Hepatocyte (in vitro differentiated cells): ENCODE data around the gene INVS. TPM values are rescaled to one million over a fixed set of nuclear protein-coding genes. Genes with fewer than 3 reads are reported as not detected.

Experiments used
- DNase-seq: peaks from one replicate; pipeline ENCODE4 v3.0.0-alpha.2; 2016; ENCODE audit warnings: low spot score
- H2AFZ ChIP-seq: fragments of 200-600 bp; sonication (generic); 2 replicates; pipeline ENCODE4 v1.6.0; 2016; ENCODE audit warnings: antibody characterized with exemption, mild to moderate bottlenecking
- H3K27ac ChIP-seq: fragments of 200-600 bp; sonication (generic); 2 replicates; pipeline ENCODE4 v1.5.1; 2016; ENCODE audit warnings: mild to moderate bottlenecking
- H3K27me3 ChIP-seq: fragments of 200-600 bp; sonication (generic); 2 replicates; pipeline ENCODE4 v1.6.1; 2016
- H3K36me3 ChIP-seq: fragments of 200-600 bp; sonication (generic); replicated peaks from 2 replicates; pipeline ENCODE4 v1.5.1; 2016; ENCODE audit warnings: low read depth; ENCODE audit not compliant: insufficient read depth
- H3K4me1 ChIP-seq: fragments of 200-600 bp; sonication (generic); 2 replicates; pipeline ENCODE4 v1.5.1; 2016; ENCODE audit warnings: mild to moderate bottlenecking, moderate library complexity; ENCODE audit not compliant: insufficient read depth
- H3K4me2 ChIP-seq: fragments of 200-600 bp; sonication (generic); 2 replicates; pipeline ENCODE4 v1.6.0; 2016
- H3K4me3 ChIP-seq: fragments of 200-600 bp; sonication (generic); 2 replicates; pipeline ENCODE4 v1.5.1; 2016; ENCODE audit warnings: mild to moderate bottlenecking
- H3K79me2 ChIP-seq: fragments of 200-600 bp; sonication (generic); 2 replicates; pipeline ENCODE4 v1.6.0; 2017; ENCODE audit warnings: mild to moderate bottlenecking
- H3K9me2 ChIP-seq: fragments of 200-600 bp; sonication (generic); replicated peaks from 2 replicates; pipeline ENCODE4 v1.6.0; 2017; ENCODE audit warnings: mild to moderate bottlenecking; ENCODE audit not compliant: insufficient read depth
- H3K9me3 ChIP-seq: fragments of 200-600 bp; sonication (generic); 2 replicates; pipeline ENCODE4 v1.5.1; 2016; ENCODE audit warnings: low read depth, mild to moderate bottlenecking
- H4K20me1 ChIP-seq: fragments of 200-600 bp; sonication (generic); 2 replicates; pipeline ENCODE4 v1.6.0; 2016; ENCODE audit warnings: mild to moderate bottlenecking; ENCODE audit not compliant: insufficient read depth, poor library complexity, severe bottlenecking
- EZH2 ChIP-seq: fragments of 200-600 bp; sonication (generic); IDR thresholded peaks from 2 replicates; pipeline ENCODE4 v1.6.1; 2016; ENCODE audit warnings: antibody characterized with exemption, mild to moderate bottlenecking, borderline replicate concordance
- EZH2phosphoT487 ChIP-seq: fragments of 200-600 bp; sonication (generic); IDR thresholded peaks from one replicate; pipeline ENCODE4 v1.6.1; 2018; ENCODE audit warnings: antibody characterized with exemption, mild to moderate bottlenecking, low read depth, moderate library complexity; ENCODE audit not compliant: unreplicated experiment, severe bottlenecking
- WGBS: methylation state at CpG from one replicate; pipeline ENCODE4 v1.1.6; 2016; ENCODE audit warnings: low lambda C conversion rate; ENCODE audit errors: missing lambda C conversion rate; 5-methylcytosine and 5-hydroxymethylcytosine counted together
- polyA plus RNA-seq: library from polyadenylated mRNA; unstranded; fragments of >200 nt; fragmentation: Nextera tagmentation; extraction: Ambion mirVana; gene quantifications from 2 replicates; pipeline ENCODE4 v1.2.1, GENCODE V29; 2016
- total RNA-seq: library from RNA; depleted of rRNA; stranded (reverse); fragments of >200 nt; gene quantifications from 2 replicates; pipeline ENCODE4 v1.2.3, GENCODE V29; 2014
- TF ChIP-seq, protein P1 (sequence below): fragments of 200-600 bp; sonication (generic); IDR thresholded peaks from 2 replicates; pipeline ENCODE4 v1.5.1; 2016; ENCODE audit warnings: antibody characterized with exemption, mild to moderate bottlenecking; ENCODE audit not compliant: poor library complexity

INVS gene
- total and polyA plus RNA-seq, 2 experiments from 2014 or later, result 10.1 to 26.5 TPM

DNA sequence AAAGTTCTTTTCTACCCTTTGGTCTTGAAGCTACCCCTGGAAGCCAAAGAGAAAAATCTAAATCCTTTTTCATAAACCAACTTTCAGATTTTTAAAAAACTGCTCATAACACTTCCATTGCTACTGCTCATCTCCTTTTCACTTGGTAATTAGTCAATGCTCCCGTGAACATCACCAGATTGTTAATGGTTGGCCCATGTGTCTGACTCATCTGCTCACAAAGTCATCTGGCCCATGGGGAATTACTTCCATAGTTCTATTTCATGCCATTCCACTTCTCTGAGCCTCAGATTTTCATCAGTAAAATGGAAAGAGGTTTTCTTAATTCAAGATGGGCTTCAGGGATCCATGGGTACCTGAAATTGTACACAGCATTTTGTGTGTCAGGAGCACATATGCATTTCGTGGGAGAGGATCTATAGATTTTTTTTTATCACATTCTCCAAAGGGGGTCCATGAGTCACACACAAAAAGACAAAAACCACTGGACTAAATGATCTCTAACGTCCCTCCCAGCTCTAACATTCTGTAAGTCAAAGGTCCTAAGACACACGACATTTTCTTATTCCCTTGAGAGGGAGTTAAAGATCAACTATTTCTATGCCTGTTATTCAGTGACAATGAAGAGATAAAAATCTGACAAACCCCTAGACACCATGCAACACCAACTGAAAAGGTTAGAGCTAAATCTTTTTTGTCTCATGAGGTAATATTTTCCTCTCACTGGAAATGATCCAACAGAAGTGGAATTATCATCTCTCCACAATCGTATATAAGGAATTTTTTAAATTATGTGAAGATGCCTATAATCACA is 178.3 kb downstream of the INVS start:
- no peak for TF ChIP-seq EZH2
- TF ChIP-seq, protein P1, sequence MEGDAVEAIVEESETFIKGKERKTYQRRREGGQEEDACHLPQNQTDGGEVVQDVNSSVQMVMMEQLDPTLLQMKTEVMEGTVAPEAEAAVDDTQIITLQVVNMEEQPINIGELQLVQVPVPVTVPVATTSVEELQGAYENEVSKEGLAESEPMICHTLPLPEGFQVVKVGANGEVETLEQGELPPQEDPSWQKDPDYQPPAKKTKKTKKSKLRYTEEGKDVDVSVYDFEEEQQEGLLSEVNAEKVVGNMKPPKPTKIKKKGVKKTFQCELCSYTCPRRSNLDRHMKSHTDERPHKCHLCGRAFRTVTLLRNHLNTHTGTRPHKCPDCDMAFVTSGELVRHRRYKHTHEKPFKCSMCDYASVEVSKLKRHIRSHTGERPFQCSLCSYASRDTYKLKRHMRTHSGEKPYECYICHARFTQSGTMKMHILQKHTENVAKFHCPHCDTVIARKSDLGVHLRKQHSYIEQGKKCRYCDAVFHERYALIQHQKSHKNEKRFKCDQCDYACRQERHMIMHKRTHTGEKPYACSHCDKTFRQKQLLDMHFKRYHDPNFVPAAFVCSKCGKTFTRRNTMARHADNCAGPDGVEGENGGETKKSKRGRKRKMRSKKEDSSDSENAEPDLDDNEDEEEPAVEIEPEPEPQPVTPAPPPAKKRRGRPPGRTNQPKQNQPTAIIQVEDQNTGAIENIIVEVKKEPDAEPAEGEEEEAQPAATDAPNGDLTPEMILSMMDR, result no peak
- TF ChIP-seq EZH2phosphoT487, result no peak
- no peaks in the 10 kb centered on the region for H3K27me3 ChIP-seq
- H3K4me2 ChIP-seq, result no peak overlapping the region
- no peak overlapping the region for H3K27ac ChIP-seq
- no peaks in the 10 kb centered on the region for H3K9me2 ChIP-seq
- no peaks in the 10 kb centered on the region for H3K79me2 ChIP-seq
- no peak overlapping the region for H3K4me3 ChIP-seq
- WGBS, result 69% methylated on average over 5 of the region's 5 CpGs
- no peak for DNase-seq
- no peak overlapping the region for H2AFZ ChIP-seq
- H3K4me1 ChIP-seq, result no peaks in the 10 kb centered on the region
- no peaks in the 10 kb centered on the region for H4K20me1 ChIP-seq
- H3K36me3 ChIP-seq, result no peaks in the 10 kb centered on the region
- no peaks in the 10 kb centered on the region for H3K9me3 ChIP-seq

- peaks cover 6% of the 10 kb centered on the region for H3K9me3 ChIP-seq
- H3K4me2 ChIP-seq, result no peak overlapping the region
- no peaks in the 10 kb centered on the region for H3K36me3 ChIP-seq
- no peaks in the 10 kb centered on the region for H3K79me2 ChIP-seq
- 81% methylated on average over 2 of the region's 2 CpGs for WGBS
- H2AFZ ChIP-seq, result no peak overlapping the region
- no peaks in the 10 kb centered on the region for H3K4me1 ChIP-seq
- H3K9me2 ChIP-seq, result no peaks in the 10 kb centered on the region
- H4K20me1 ChIP-seq, result no peaks in the 10 kb centered on the region
- DNase-seq, result no peak
- TF ChIP-seq EZH2 (no peak), EZH2phosphoT487 (no peak)
- TF ChIP-seq, protein P1, result no peak
- no peaks in the 10 kb centered on the region for H3K27me3 ChIP-seq
- H3K27ac ChIP-seq, result no peak overlapping the region
- H3K4me3 ChIP-seq, result no peak overlapping the region
These were observed 182.0 kb downstream of the INVS start for GRCh38 chr9:100281066-100281465.

DNA sequence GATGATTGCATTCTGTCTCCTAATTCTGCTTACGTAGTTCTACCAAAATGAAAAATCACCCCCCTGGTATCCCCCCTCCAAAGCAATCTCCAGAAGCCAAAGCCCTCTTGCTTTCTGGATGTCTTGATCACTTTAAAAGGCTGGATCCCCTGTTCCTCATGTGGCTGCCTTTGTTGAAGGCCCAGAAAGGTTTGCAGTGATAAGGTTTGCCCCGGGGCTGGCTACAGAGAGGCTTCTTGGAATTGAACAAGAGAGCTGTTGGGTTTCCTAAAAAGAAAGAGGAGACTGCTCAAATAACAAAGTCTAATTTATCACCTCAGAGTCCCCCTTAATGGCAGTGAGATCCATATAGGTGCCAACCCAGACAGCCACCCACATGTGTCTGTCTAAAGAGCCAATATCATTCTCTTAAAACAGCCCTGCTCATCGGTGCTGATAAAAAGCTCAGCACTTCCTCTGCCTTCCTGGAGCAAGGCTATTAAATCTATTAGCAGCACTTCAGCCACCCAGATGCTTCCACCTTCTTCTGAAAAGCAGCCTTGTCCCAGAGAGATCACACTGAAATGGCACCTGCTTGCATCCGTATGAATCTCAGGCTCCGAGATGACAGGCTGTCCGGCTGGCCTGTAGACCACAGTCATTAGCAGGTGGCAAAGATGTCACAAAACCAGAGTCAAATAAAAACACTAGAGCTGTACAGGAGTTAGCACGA is 182.8 kb downstream of the INVS start:
- Histone ChIP-seq H3K4me1 (no peaks in the 10 kb centered on the region), H3K4me3 (no peak overlapping the region), H3K4me2 (no peak overlapping the region), H2AFZ (no peak overlapping the region), H3K9me2 (no peaks in the 10 kb centered on the region), H3K27ac (no peak overlapping the region), H3K9me3 (peaks cover 6% of the 10 kb centered on the region), H3K27me3 (no peaks in the 10 kb centered on the region), H3K79me2 (no peaks in the 10 kb centered on the region), H4K20me1 (no peaks in the 10 kb centered on the region), H3K36me3 (peaks cover 3% of the 10 kb centered on the region)
- DNase-seq, result no peak
- TF ChIP-seq EZH2phosphoT487 (no peak), EZH2 (no peak)
- TF ChIP-seq, protein P1, result no peak
- WGBS, result 57% methylated on average over 7 of the region's 7 CpGs
